ENCODE results near the gene SRD5A3. TPM values are rescaled to one million over a fixed set of nuclear protein-coding genes. Genes with fewer than 3 reads are reported as not detected.

The SRD5A3 gene
- polyA plus RNA-seq (2013, experiment 1 of 2), result 11.9 TPM
- 11.9 TPM for polyA plus RNA-seq (2013, experiment 2 of 2)

DNA sequence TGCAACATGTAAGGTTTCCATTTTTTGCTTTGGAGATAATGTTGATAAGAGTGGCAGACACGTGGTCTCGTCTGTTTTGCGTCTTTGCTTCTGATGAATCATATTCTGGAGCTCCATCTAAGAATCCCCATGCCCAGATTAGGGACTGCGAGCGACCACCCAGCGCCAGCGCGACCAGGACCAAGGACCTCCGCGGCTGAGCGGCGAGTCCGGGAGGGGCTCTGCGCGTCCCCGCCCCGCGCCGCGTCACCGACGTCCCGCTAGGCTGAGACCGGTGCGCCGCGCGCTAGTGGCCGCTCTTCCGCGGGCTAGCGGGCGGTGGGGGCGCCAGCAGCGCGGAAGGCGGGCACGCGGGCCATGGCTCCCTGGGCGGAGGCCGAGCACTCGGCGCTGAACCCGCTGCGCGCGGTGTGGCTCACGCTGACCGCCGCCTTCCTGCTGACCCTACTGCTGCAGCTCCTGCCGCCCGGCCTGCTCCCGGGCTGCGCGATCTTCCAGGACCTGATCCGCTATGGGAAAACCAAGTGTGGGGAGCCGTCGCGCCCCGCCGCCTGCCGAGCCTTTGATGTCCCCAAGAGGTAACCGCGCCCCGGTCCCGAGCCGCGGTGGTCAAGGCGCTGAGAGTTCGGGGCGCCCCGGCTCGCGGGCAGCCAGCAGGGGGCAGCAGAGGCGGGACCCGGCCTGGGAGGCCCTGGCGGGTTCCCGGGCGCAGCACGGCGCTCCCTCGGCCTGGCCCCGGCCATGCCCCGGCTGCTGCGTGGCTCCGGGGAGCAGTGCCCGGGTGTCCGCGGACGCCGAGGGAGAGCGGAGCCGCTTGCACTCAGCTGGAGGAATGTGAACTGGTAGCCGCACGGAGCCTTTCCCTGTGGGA lies at the start of gene SRD5A3:
TSS of gene SRD5A3 (plus strand) at position 263 of the 871 bp plus-strand sequence. CDS start at position 358, 95 bp downstream.
- WGBS, 2 donors (ENCODE audit: extremely low coverage in 2 of 2, insufficient read length in 2 of 2, insufficient replicate concordance in 1 of 2), result no CpG with 5 or more reads among the region's 95 CpGs
- no peaks in the 10 kb centered on the region for H3K9me3 ChIP-seq (replicated peaks in 1 of 2; ENCODE audit: control insufficient read depth in 2 of 2, insufficient read depth in 1 of 2, low read depth in 1 of 2, low read length in 2 of 2)
- peak within 1 kb of the TSS; percentile 89 for H2AK5ac ChIP-seq (ENCODE audit: low read depth, low read length)
- H2BK120ac ChIP-seq (ENCODE audit: low read depth, low read length), result no peak within 1 kb of the TSS
- H3K4me2 ChIP-seq (ENCODE audit: insufficient read depth, low read length, poor library complexity, severe bottlenecking), result peak within 1 kb of the TSS; percentile 91
- H3K4me1 ChIP-seq (ENCODE audit: control insufficient read depth in 2 of 2, insufficient read depth in 1 of 2, low read depth in 1 of 2, low read length in 2 of 2), result peaks cover 3 to 4% of the 10 kb centered on the region in 2 donors
- H4K8ac ChIP-seq (ENCODE audit: low read depth, low read length), result no peak within 1 kb of the TSS
- H3K36me3 ChIP-seq (replicated peaks in 1 of 2; ENCODE audit: control insufficient read depth in 2 of 2, insufficient read depth in 2 of 2, low read length in 2 of 2), result peaks cover 0 to 3% of the 10 kb centered on the region in 2 donors
- H3K14ac ChIP-seq (ENCODE audit: low read length), result peak within 1 kb of the TSS; percentile 84
- H4K91ac ChIP-seq (ENCODE audit: low read depth, low read length, poor library complexity), result no peak within 1 kb of the TSS
- no peaks in the 10 kb centered on the region for H3K79me1 ChIP-seq (ENCODE audit: low read depth, low read length)
- H2BK15ac ChIP-seq (ENCODE audit: low read length), result peak within 1 kb of the TSS; percentile 58
- H2BK5ac ChIP-seq (ENCODE audit: low read length), result peak within 1 kb of the TSS; percentile 94
- peak within 1 kb of the TSS; percentile 99 for H3K18ac ChIP-seq (ENCODE audit: low read length)
- H3K23ac ChIP-seq (ENCODE audit: low read depth, low read length, poor library complexity), result peak within 1 kb of the TSS; percentile 98
- peak within 1 kb of the TSS; percentile 99 for H2AFZ ChIP-seq (ENCODE audit: low read length)
- peak within 1 kb of the TSS; percentile 69 to 90 for H3K4me3 ChIP-seq (ENCODE audit: low read length in 2 of 2)
- H2BK12ac ChIP-seq (ENCODE audit: low read length), result peak within 1 kb of the TSS; percentile 84
- peak within 1 kb of the TSS; percentile 93 for H3K9ac ChIP-seq (ENCODE audit: low read depth, low read length, poor library complexity)
- peaks cover 0 to 4% (median 3%) of the 10 kb centered on the region in 3 experiments for H3K27me3 ChIP-seq (ENCODE audit: control insufficient read depth in 3 of 3, insufficient read depth in 3 of 3, low read depth in 1 of 3, low read length in 3 of 3)
- peak within 1 kb of the TSS; percentile 53 for H3K4ac ChIP-seq (ENCODE audit: low read length)
- peak; percentile 79 for DNase-seq (ENCODE audit: low spot score)
- peak within 1 kb of the TSS; percentile 84 for H3K27ac ChIP-seq (replicated peaks; ENCODE audit: low read length)

DNA sequence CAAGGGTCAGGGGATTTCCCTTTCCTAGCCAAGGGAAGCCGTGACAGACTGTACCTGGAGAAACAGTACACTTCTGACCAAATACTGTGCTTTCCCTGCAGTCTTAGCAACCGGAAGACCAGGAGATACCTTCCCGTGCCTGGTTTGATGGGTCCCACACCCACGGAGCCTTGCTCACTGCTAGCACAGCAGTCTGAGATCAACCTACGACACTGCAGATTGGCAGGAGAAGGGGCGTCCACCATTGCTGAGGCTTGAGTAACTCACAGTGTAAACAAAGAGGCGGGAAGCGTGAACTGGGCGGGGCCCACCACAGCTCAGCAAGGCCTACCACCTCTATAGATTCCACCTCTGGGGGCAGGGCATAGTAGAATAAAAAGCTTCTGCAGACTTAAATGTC lies 48.7 kb upstream of the SRD5A3 start:
- no peaks in the 10 kb centered on the region for H3K36me3 ChIP-seq (replicated peaks in 1 of 2; ENCODE audit: control insufficient read depth in 2 of 2, insufficient read depth in 2 of 2, low read length in 2 of 2)

DNA sequence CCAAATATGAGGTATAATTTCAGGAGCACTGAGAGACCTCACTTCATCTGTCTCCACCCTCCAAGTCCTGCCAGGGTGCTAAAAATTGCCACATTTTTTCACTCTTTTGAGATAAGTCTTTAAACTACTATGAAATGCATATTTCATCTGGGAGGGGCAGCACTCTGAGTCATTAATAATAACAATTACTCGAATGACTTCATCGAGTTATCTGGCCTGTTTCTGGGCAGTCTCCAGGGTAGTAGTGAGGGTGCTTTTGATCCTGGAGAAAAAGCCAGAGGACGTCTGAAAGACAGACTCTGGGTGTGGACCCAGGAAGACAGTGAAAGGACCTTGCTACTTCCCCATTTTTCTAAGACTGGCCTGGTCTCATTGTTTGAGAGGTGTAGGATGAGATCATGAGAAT lies 42.3 kb upstream of the SRD5A3 start:
- DNase-seq (ENCODE audit: low spot score), result no peak
- H4K91ac ChIP-seq (ENCODE audit: low read depth, low read length, poor library complexity), result no peak overlapping the region

More for the DNA sequence above, 48.7 kb upstream of the SRD5A3 start:
- Histone ChIP-seq H2AFZ (ENCODE audit: low read length) (peak overlapping the region; percentile 17), H2BK12ac (ENCODE audit: low read length) (no peak overlapping the region), H3K14ac (ENCODE audit: low read length) (no peak overlapping the region), H4K91ac (ENCODE audit: low read depth, low read length, poor library complexity) (no peak overlapping the region), H3K27me3 (ENCODE audit: control insufficient read depth in 3 of 3, insufficient read depth in 3 of 3, low read depth in 1 of 3, low read length in 3 of 3) (no peaks in the 10 kb centered on the region), H3K18ac (ENCODE audit: low read length) (no peak overlapping the region), H3K27ac (replicated peaks; ENCODE audit: low read length) (no peak overlapping the region), H3K4me1 (ENCODE audit: control insufficient read depth in 2 of 2, insufficient read depth in 1 of 2, low read depth in 1 of 2, low read length in 2 of 2) (no peaks in the 10 kb centered on the region), H3K9me3 (replicated peaks in 1 of 2; ENCODE audit: control insufficient read depth in 2 of 2, insufficient read depth in 1 of 2, low read depth in 1 of 2, low read length in 2 of 2) (peaks cover 0 to 3% of the 10 kb centered on the region in 2 donors), H3K79me1 (ENCODE audit: low read depth, low read length) (no peaks in the 10 kb centered on the region), H3K4me2 (ENCODE audit: insufficient read depth, low read length, poor library complexity, severe bottlenecking) (no peak overlapping the region), H2BK5ac (ENCODE audit: low read length) (no peak overlapping the region), H3K9ac (ENCODE audit: low read depth, low read length, poor library complexity) (no peak overlapping the region), H4K8ac (ENCODE audit: low read depth, low read length) (no peak overlapping the region), H2BK120ac (ENCODE audit: low read depth, low read length) (no peak overlapping the region), H3K4ac (ENCODE audit: low read length) (no peak overlapping the region), H3K23ac (ENCODE audit: low read depth, low read length, poor library complexity) (no peak overlapping the region), H2AK5ac (ENCODE audit: low read depth, low read length) (no peak overlapping the region), H2BK15ac (ENCODE audit: low read length) (no peak overlapping the region), H3K4me3 (ENCODE audit: low read length in 2 of 2) (no peak overlapping the region)
- no CpG with 5 or more reads among the region's 9 CpGs for WGBS, 2 donors (ENCODE audit: extremely low coverage in 2 of 2, insufficient read length in 2 of 2, insufficient replicate concordance in 1 of 2)
- DNase-seq (ENCODE audit: low spot score), result no peak

DNA sequence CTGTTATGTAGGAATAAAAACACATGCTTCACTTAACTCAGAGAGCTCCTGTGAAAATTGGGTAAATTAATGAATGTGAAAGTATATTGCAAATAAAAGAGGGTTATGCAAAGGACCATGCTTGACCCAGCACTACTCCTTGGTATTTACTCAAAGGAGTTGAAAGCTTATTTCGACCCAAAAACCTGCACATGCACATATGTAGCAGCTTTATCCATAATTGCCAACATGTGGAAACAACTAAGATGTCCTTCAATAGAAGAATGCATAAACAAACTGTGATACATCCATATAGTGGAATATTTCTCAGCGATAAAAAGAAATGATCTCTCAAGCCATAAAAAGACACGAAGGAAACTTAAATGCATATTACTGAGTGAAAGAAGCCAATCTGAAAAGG lies 41.7 kb upstream of the SRD5A3 start:
- no peak overlapping the region for H2AFZ ChIP-seq (ENCODE audit: low read length)
- H2AK5ac ChIP-seq (ENCODE audit: low read depth, low read length), result no peak overlapping the region
- no peak overlapping the region for H2BK15ac ChIP-seq (ENCODE audit: low read length)
- DNase-seq (ENCODE audit: low spot score), result no peak
- H3K23ac ChIP-seq (ENCODE audit: low read depth, low read length, poor library complexity), result no peak overlapping the region
- H3K4ac ChIP-seq (ENCODE audit: low read length), result no peak overlapping the region
- no peaks in the 10 kb centered on the region for H3K4me1 ChIP-seq (ENCODE audit: control insufficient read depth in 2 of 2, insufficient read depth in 1 of 2, low read depth in 1 of 2, low read length in 2 of 2)
- no CpG with 5 or more reads among the region's 3 CpGs for WGBS, 2 donors (ENCODE audit: extremely low coverage in 2 of 2, insufficient read length in 2 of 2, insufficient replicate concordance in 1 of 2)
- no peaks in the 10 kb centered on the region for H3K9me3 ChIP-seq (replicated peaks in 1 of 2; ENCODE audit: control insufficient read depth in 2 of 2, insufficient read depth in 1 of 2, low read depth in 1 of 2, low read length in 2 of 2)
- H3K79me1 ChIP-seq (ENCODE audit: low read depth, low read length), result no peaks in the 10 kb centered on the region
- H3K14ac ChIP-seq (ENCODE audit: low read length), result no peak overlapping the region
- no peak overlapping the region for H3K4me3 ChIP-seq (ENCODE audit: low read length in 2 of 2)
- no peak overlapping the region for H3K27ac ChIP-seq (replicated peaks; ENCODE audit: low read length)
- H3K9ac ChIP-seq (ENCODE audit: low read depth, low read length, poor library complexity), result no peak overlapping the region
- H4K91ac ChIP-seq (ENCODE audit: low read depth, low read length, poor library complexity), result no peak overlapping the region
- no peaks in the 10 kb centered on the region for H3K36me3 ChIP-seq (replicated peaks in 1 of 2; ENCODE audit: control insufficient read depth in 2 of 2, insufficient read depth in 2 of 2, low read length in 2 of 2)
- no peak overlapping the region for H3K4me2 ChIP-seq (ENCODE audit: insufficient read depth, low read length, poor library complexity, severe bottlenecking)
- H3K18ac ChIP-seq (ENCODE audit: low read length), result no peak overlapping the region
- H2BK5ac ChIP-seq (ENCODE audit: low read length), result no peak overlapping the region
- H2BK12ac ChIP-seq (ENCODE audit: low read length), result no peak overlapping the region
- H4K8ac ChIP-seq (ENCODE audit: low read depth, low read length), result no peak overlapping the region
- no peaks in the 10 kb centered on the region for H3K27me3 ChIP-seq (ENCODE audit: control insufficient read depth in 3 of 3, insufficient read depth in 3 of 3, low read depth in 1 of 3, low read length in 3 of 3)
- no peak overlapping the region for H2BK120ac ChIP-seq (ENCODE audit: low read depth, low read length)

More for the DNA sequence above, 42.3 kb upstream of the SRD5A3 start:
- Histone ChIP-seq H2BK15ac (ENCODE audit: low read length) (no peak overlapping the region), H2AFZ (ENCODE audit: low read length) (no peak overlapping the region), H3K36me3 (replicated peaks in 1 of 2; ENCODE audit: control insufficient read depth in 2 of 2, insufficient read depth in 2 of 2, low read length in 2 of 2) (no peaks in the 10 kb centered on the region), H3K4ac (ENCODE audit: low read length) (no peak overlapping the region), H2BK120ac (ENCODE audit: low read depth, low read length) (no peak overlapping the region), H3K14ac (ENCODE audit: low read length) (no peak overlapping the region), H3K4me1 (ENCODE audit: control insufficient read depth in 2 of 2, insufficient read depth in 1 of 2, low read depth in 1 of 2, low read length in 2 of 2) (no peaks in the 10 kb centered on the region), H3K9ac (ENCODE audit: low read depth, low read length, poor library complexity) (no peak overlapping the region), H3K4me3 (ENCODE audit: low read length in 2 of 2) (no peak overlapping the region), H4K8ac (ENCODE audit: low read depth, low read length) (no peak overlapping the region), H3K18ac (ENCODE audit: low read length) (no peak overlapping the region), H3K4me2 (ENCODE audit: insufficient read depth, low read length, poor library complexity, severe bottlenecking) (no peak overlapping the region), H2AK5ac (ENCODE audit: low read depth, low read length) (no peak overlapping the region), H3K9me3 (replicated peaks in 1 of 2; ENCODE audit: control insufficient read depth in 2 of 2, insufficient read depth in 1 of 2, low read depth in 1 of 2, low read length in 2 of 2) (peaks cover 0 to under 1% of the 10 kb centered on the region in 2 donors), H3K23ac (ENCODE audit: low read depth, low read length, poor library complexity) (no peak overlapping the region), H3K27ac (replicated peaks; ENCODE audit: low read length) (no peak overlapping the region), H2BK5ac (ENCODE audit: low read length) (no peak overlapping the region), H3K27me3 (ENCODE audit: control insufficient read depth in 3 of 3, insufficient read depth in 3 of 3, low read depth in 1 of 3, low read length in 3 of 3) (no peaks in the 10 kb centered on the region), H2BK12ac (ENCODE audit: low read length) (no peak overlapping the region), H3K79me1 (ENCODE audit: low read depth, low read length) (no peaks in the 10 kb centered on the region)
- WGBS, 2 donors (ENCODE audit: extremely low coverage in 2 of 2, insufficient read length in 2 of 2, insufficient replicate concordance in 1 of 2), result no CpG with 5 or more reads among the region's 3 CpGs

Measured in neuronal stem cell (in vitro differentiated cells).